Keratinocyte (primary cell): Measurements from ENCODE around the gene MYO1D. TPM values are rescaled to one million over a fixed set of nuclear protein-coding genes. Genes with fewer than 3 reads are reported as not detected.

ENCODE experiments used
- DNase-seq: peaks from one replicate; pipeline ENCODE4 v3.0.0-alpha.2; 2011; ENCODE audit warnings: low read depth, missing footprints, low spot score
- FAIRE-seq: peaks from 2 replicates; lab custom pipeline; 2011; peaks lifted over from hg19 to GRCh38; lab: Jason Lieb, UNC
- H2AFZ ChIP-seq: 2 replicates; pipeline ENCODE4 v1.6.0; 2012; ENCODE audit warnings: low read length, control low read depth, inconsistent platforms; ENCODE audit not compliant: control insufficient read depth
- H3K27ac ChIP-seq: 2 replicates; pipeline ENCODE4 v1.5.1; 2011; ENCODE audit warnings: low read length; ENCODE audit not compliant: control insufficient read depth, insufficient read depth
- H3K27me3 ChIP-seq: 3 replicates; pipeline ENCODE4 v1.6.0; 2011; ENCODE audit warnings: low read length; ENCODE audit not compliant: control insufficient read depth, insufficient read depth; ENCODE audit errors: extremely low read depth
- H3K36me3 ChIP-seq, 2 experiments: 2 replicates in 1 of 2; 3 replicates in 1 of 2; pipeline ENCODE4 v1.5.1; 2011; ENCODE audit warnings: low read length in 2 of 2, mild to moderate bottlenecking in 1 of 2; ENCODE audit not compliant: control insufficient read depth in 2 of 2, insufficient read depth in 2 of 2; ENCODE audit errors: extremely low read depth in 1 of 2
- H3K4me1 ChIP-seq: 3 replicates; pipeline ENCODE4 v1.5.1; 2011; ENCODE audit warnings: low read length; ENCODE audit not compliant: control insufficient read depth, insufficient read depth; ENCODE audit errors: extremely low read depth
- H3K4me2 ChIP-seq: 3 replicates; pipeline ENCODE4 v1.6.0; 2011; ENCODE audit warnings: low read depth, low read length; ENCODE audit not compliant: control insufficient read depth, insufficient read depth; ENCODE audit errors: extremely low read depth
- H3K4me3 ChIP-seq, 3 experiments: fragments of 200-600 bp in 1 of 3; sonication (generic) in 1 of 3; 2 replicates in 2 of 3; 3 replicates in 1 of 3; pipeline ENCODE4 v1.5.1; 2011 to 2016; ENCODE audit warnings: low read length in 3 of 3, mild to moderate bottlenecking in 3 of 3, control low read depth in 2 of 3, inconsistent platforms in 1 of 3, low read depth in 1 of 3, mixed read lengths in 1 of 3, mixed run types in 1 of 3, moderate library complexity in 1 of 3; ENCODE audit not compliant: control insufficient read depth in 2 of 3, insufficient read depth in 2 of 3; ENCODE audit errors: extremely low read depth in 1 of 3
- H3K79me2 ChIP-seq: 2 replicates; pipeline ENCODE4 v1.6.0; 2012; ENCODE audit warnings: low read length; ENCODE audit not compliant: control insufficient read depth, insufficient read depth
- H3K9ac ChIP-seq: 3 replicates; pipeline ENCODE4 v1.6.0; 2011; ENCODE audit warnings: low read length; ENCODE audit not compliant: control insufficient read depth, insufficient read depth; ENCODE audit errors: extremely low read depth
- H3K9me1 ChIP-seq: 3 replicates; pipeline ENCODE4 v1.6.0; 2011; ENCODE audit warnings: low read length; ENCODE audit not compliant: control insufficient read depth, insufficient read depth; ENCODE audit errors: extremely low read depth
- H3K9me3 ChIP-seq: 2 replicates; pipeline ENCODE4 v1.5.1; 2012; ENCODE audit warnings: low read depth, low read length; ENCODE audit not compliant: control insufficient read depth
- H4K20me1 ChIP-seq: 3 replicates; pipeline ENCODE4 v1.6.0; 2011; ENCODE audit warnings: low read length; ENCODE audit not compliant: control insufficient read depth, insufficient read depth; ENCODE audit errors: extremely low read depth
- EZH2 ChIP-seq: IDR thresholded peaks from one replicate; pipeline ENCODE4 v1.6.1; 2012; ENCODE audit warnings: inconsistent platforms, mild to moderate bottlenecking, low read length, moderate library complexity
- dilution Hi-C: fragments of 300-500 bp; cut with MboI; formaldehyde crosslinking; loops from one replicate; pipeline ENCODE4 v1.7.0; 2020; ENCODE audit warnings: low sequenced_read_pairs; ENCODE audit not compliant: extremely low pct_ligation_motif_present
- polyA plus RNA-seq, 5 experiments: library from polyadenylated mRNA; depleted of rRNA in 3 of 5; stranded (reverse) in 3 of 5; stranded (forward) in 1 of 5; unstranded in 1 of 5; fragments of >200 nt; gene quantifications; 1 replicate in 1 of 5; 2 replicates in 3 of 5; 3 replicates in 1 of 5; pipeline versions ENCODE4 v1.2.1 to v1.2.3, GENCODE V29; 2011 to 2012; ENCODE audit warnings: missing spikeins in 2 of 5, low read depth in 1 of 5, low replicate concordance in 1 of 5
- TF ChIP-seq, protein P1 (sequence below), 3 experiments: IDR thresholded peaks in 1 of 3; conservative IDR thresholded peaks in 1 of 3; optimal IDR thresholded peaks in 1 of 3; 2 replicates in 2 of 3; 3 replicates in 1 of 3; pipeline versions ENCODE3 to v1.5.1; 2011; ENCODE audit warnings: low read length in 3 of 3, mild to moderate bottlenecking in 3 of 3, moderate library complexity in 2 of 3, control low read depth in 1 of 3, inconsistent platforms in 1 of 3; ENCODE audit not compliant: insufficient read depth in 2 of 3; ENCODE audit errors: extremely low read depth in 1 of 3

Gene MYO1D
- polyA plus RNA-seq, 1 donor (not counting 4 experiments of a cell fraction or from before 2014, with no cell fraction given), result 33.7 TPM

DNA sequence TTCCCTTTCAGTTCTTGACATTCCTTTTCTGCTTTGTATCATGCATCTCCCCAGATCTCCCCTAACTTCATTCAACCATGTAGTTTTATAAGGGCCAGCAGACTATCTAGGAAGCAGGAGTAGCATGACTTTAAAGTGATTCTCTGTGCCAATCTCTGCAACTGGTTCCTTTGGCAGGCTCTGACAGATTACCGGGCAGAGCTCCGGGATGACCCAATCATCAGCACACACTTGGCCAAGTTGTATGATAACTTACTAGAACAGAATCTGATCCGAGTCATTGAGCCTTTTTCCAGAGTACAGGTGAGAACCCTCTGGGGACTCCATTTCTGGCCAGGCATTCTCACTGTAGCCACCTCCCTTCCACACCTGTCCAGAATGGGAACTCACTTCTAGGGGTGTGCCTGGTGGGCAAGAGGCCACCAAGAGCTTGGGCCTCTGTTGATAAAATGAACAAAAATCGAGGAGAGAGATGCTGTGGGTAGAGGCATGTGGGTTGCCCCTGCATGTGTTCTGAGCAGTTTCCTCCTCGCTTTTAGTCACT lies 397.8 kb downstream of the MYO1D start:
- H3K79me2 ChIP-seq, result no peaks in the 10 kb centered on the region
- no peaks in the 10 kb centered on the region for H4K20me1 ChIP-seq
- dilution Hi-C loops, result no loop called here

DNA sequence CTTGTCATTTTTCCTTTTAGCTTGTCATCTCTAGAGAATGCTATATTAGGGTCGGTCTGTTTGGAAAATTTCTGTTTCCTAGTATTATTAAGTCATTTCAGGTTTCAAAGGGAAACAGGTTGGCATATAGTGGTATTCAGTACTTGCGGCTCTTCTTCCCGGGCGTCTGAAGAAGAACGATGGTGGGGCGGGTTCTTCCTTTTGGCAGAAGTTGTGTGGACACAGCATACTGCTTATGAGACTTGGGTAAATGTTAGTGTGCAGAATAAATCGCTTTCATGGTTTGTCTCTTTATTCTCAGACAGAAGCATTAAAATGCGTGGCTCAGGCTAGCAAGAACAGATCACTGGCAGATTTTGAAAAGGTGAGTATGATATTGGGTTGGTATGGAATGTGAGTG lies 399.7 kb downstream of the MYO1D start:
- Histone ChIP-seq H3K9me1 (no peaks in the 10 kb centered on the region), H3K79me2 (no peaks in the 10 kb centered on the region), H3K4me1 (no peaks in the 10 kb centered on the region), H4K20me1 (no peaks in the 10 kb centered on the region), H3K27me3 (no peaks in the 10 kb centered on the region), H3K9me3 (no peaks in the 10 kb centered on the region), H3K36me3 (peaks cover 22 to 56% of the 10 kb centered on the region in 2 experiments), H2AFZ (no peak overlapping the region), H3K9ac (no peak overlapping the region), H3K27ac (no peak overlapping the region), H3K4me2 (no peak overlapping the region), H3K4me3 (no peak overlapping the region)
- dilution Hi-C loops, result no loop called here
- TF ChIP-seq, protein P1, sequence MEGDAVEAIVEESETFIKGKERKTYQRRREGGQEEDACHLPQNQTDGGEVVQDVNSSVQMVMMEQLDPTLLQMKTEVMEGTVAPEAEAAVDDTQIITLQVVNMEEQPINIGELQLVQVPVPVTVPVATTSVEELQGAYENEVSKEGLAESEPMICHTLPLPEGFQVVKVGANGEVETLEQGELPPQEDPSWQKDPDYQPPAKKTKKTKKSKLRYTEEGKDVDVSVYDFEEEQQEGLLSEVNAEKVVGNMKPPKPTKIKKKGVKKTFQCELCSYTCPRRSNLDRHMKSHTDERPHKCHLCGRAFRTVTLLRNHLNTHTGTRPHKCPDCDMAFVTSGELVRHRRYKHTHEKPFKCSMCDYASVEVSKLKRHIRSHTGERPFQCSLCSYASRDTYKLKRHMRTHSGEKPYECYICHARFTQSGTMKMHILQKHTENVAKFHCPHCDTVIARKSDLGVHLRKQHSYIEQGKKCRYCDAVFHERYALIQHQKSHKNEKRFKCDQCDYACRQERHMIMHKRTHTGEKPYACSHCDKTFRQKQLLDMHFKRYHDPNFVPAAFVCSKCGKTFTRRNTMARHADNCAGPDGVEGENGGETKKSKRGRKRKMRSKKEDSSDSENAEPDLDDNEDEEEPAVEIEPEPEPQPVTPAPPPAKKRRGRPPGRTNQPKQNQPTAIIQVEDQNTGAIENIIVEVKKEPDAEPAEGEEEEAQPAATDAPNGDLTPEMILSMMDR (optimal IDR thresholded peaks at IDR 0.05 in 1 of 3, IDR thresholded peaks at IDR 0.05 in 1 of 3, conservative IDR thresholded peaks at IDR 0.05 in 1 of 3; ENCODE audit: extremely low read depth in 1 of 3, insufficient read depth in 2 of 3, low read length in 3 of 3), result no peak
- no peak for TF ChIP-seq EZH2
- DNase-seq (no peak), FAIRE-seq (no peak)

More for the DNA sequence above, 397.8 kb downstream of the MYO1D start:
- H3K4me1 ChIP-seq, result no peaks in the 10 kb centered on the region
- DNase-seq (no peak), FAIRE-seq (no peak)
- H3K36me3 ChIP-seq, result peaks cover 16 to 58% of the 10 kb centered on the region in 2 experiments
- no peak overlapping the region for H2AFZ ChIP-seq
- H3K27ac ChIP-seq, result no peak overlapping the region
- TF ChIP-seq, protein P1 (optimal IDR thresholded peaks at IDR 0.05 in 1 of 3, IDR thresholded peaks at IDR 0.05 in 1 of 3, conservative IDR thresholded peaks at IDR 0.05 in 1 of 3; ENCODE audit: extremely low read depth in 1 of 3, insufficient read depth in 2 of 3, low read length in 3 of 3), result no peak
- no peak for TF ChIP-seq EZH2
- no peaks in the 10 kb centered on the region for H3K9me1 ChIP-seq
- no peak overlapping the region for H3K4me3 ChIP-seq
- H3K4me2 ChIP-seq, result no peak overlapping the region
- H3K27me3 ChIP-seq, result no peaks in the 10 kb centered on the region
- no peaks in the 10 kb centered on the region for H3K9me3 ChIP-seq
- H3K9ac ChIP-seq, result no peak overlapping the region
